ENCODE data around the gene SLC6A11. TPM values are rescaled to one million over a fixed set of nuclear protein-coding genes. Genes with fewer than 3 reads are reported as not detected.

Gene SLC6A11
- total and polyA plus RNA-seq, 9 of the 15 experiments (the other 6 are each of a cell fraction or from before 2014, with no cell fraction given), result 0.04 TPM; not detected in 8

DNA sequence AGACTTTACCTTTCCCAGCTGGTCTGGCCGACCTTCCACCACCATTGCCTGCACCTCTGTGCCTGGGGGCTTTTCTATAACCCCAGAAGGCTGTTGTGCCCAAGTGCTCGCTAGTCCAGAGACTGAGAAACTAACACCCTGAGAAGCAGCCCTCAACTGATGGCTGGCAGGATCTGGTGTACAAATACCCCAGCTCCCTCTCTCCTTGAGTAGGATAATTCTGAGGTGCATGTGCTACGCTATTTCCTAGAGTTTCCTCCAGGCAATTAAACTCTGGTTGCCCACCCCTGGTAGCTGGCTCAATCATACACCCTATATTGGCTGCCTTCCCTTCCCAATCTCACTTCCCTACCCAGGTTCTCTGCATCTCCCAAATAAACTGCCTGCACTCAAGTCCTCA, 165.0 kb downstream of the SLC6A11 start (continued):
- TF ChIP-seq TFAP4 (CRISPR knock-in tag; IDR thresholded peaks at IDR 0.05; ENCODE audit: borderline replicate concordance) (no peak), SAFB2 (IDR thresholded peaks at IDR 0.05; ENCODE audit: borderline replicate concordance, low read depth, low read length, severe bottlenecking) (no peak), ZNF121 (CRISPR knock-in tag; conservative IDR thresholded peaks at IDR 0.05) (no peak), ZBTB2 (IDR thresholded peaks at IDR 0.05) (no peak)

GRCh38 chr3:10981961-10982360, 165.9 kb downstream of the SLC6A11 start:
- POLR2A ChIA-PET, result no interaction called here
- H4K20me1 ChIP-seq (replicated peaks; ENCODE audit: control insufficient read depth, insufficient read depth, low read length), result peaks cover 3% of the 10 kb centered on the region; the same call in 1 of the 2 replicates
- no peaks in the 10 kb centered on the region for H3K9me1 ChIP-seq (ENCODE audit: control insufficient read depth, insufficient read depth, low read length)
- CTCF ChIA-PET (ENCODE audit: low intra/inter-chr PET ratio), result no interaction called here
- TF ChIP-seq HMBOX1 (IDR thresholded peaks at IDR 0.05) (no peak), MLLT1 (IDR thresholded peaks at IDR 0.05) (no peak)
- TF ChIP-seq, protein P1, sequence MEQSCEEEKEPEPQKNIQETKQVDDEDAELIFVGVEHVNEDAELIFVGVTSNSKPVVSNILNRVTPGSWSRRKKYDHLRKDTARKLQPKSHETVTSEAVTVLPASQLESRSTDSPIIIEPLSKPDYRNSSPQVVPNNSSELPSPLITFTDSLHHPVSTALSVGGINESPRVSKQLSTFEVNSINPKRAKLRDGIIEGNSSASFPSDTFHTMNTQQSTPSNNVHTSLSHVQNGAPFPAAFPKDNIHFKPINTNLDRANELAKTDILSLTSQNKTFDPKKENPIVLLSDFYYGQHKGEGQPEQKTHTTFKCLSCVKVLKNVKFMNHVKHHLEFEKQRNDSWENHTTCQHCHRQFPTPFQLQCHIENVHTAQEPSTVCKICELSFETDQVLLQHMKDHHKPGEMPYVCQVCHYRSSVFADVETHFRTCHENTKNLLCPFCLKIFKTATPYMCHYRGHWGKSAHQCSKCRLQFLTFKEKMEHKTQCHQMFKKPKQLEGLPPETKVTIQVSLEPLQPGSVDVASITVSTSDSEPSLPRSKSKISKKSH (CRISPR knock-in tag; IDR thresholded peaks at IDR 0.05), result no peak
- TF ChIP-seq, protein P2, sequence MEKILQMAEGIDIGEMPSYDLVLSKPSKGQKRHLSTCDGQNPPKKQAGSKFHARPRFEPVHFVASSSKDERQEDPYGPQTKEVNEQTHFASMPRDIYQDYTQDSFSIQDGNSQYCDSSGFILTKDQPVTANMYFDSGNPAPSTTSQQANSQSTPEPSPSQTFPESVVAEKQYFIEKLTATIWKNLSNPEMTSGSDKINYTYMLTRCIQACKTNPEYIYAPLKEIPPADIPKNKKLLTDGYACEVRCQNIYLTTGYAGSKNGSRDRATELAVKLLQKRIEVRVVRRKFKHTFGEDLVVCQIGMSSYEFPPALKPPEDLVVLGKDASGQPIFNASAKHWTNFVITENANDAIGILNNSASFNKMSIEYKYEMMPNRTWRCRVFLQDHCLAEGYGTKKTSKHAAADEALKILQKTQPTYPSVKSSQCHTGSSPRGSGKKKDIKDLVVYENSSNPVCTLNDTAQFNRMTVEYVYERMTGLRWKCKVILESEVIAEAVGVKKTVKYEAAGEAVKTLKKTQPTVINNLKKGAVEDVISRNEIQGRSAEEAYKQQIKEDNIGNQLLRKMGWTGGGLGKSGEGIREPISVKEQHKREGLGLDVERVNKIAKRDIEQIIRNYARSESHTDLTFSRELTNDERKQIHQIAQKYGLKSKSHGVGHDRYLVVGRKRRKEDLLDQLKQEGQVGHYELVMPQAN (IDR thresholded peaks at IDR 0.05; ENCODE audit: borderline replicate concordance), result no peak
- intact Hi-C loops (cut with micrococcal nuclease), result loop anchor here (10.0 kb wide), 1 partner anchor 227 kb away; no protein-coding TSS in a partner anchor
- DNase-seq (ENCODE audit: extremely low read depth in 1 of 4, low spot score in 3 of 4) (no peak), ATAC-seq (no peak), FAIRE-seq (no peak)
- H3K4me1 ChIP-seq (replicated peaks in 1 of 2; ENCODE audit: control insufficient read depth in 2 of 2, insufficient read depth in 2 of 2, low read length in 2 of 2), result no peaks in the 10 kb centered on the region
- H3K27me3 ChIP-seq (ENCODE audit: control insufficient read depth in 2 of 2, insufficient read depth in 2 of 2, low read length in 2 of 2), result peaks cover 0 to 11% of the 10 kb centered on the region in 2 experiments; a peak in 1 of 5 replicates
- no peak overlapping the region for H3K27ac ChIP-seq (ENCODE audit: extremely low read depth, low read depth, low read length)
- no peak overlapping the region for H3K4me2 ChIP-seq (ENCODE audit: insufficient read depth, low read length)
- no peak overlapping the region for H2AFZ ChIP-seq (ENCODE audit: low read depth, low read length)
- in situ Hi-C loops (cut with MboI), result no loop called here
- no TSS peak for BruUV-seq (replicated peaks)
- no peaks in the 10 kb centered on the region for H3K79me2 ChIP-seq (ENCODE audit: control insufficient read depth, insufficient read depth, low read length)
- no peaks in the 10 kb centered on the region for H3K9me3 ChIP-seq (replicated peaks; ENCODE audit: control insufficient read depth, insufficient read depth, low read depth, low read length)
- no peaks in the 10 kb centered on the region for H3K36me3 ChIP-seq (ENCODE audit: control insufficient read depth, insufficient read depth, low read length)
- no peak overlapping the region for H3K9ac ChIP-seq (ENCODE audit: insufficient read depth in 1 of 2, low read depth in 2 of 2, low read length in 2 of 2)
- no peak overlapping the region for H3K4me3 ChIP-seq
- 2% methylated on average over 5 of the region's 5 CpGs for WGBS (ENCODE audit: insufficient coverage, low coverage, missing lambda C conversion rate)

All from K562 (cell line).